Ishikawa (cell line): ENCODE measurements around the gene ENTPD3.

Experiments used
- CEBPB ChIP-seq: IDR thresholded peaks from 2 replicates; pipeline ENCODE4 v1.6.1; 2012
- EGR1 ChIP-seq: IDR thresholded peaks from 2 replicates; pipeline ENCODE4 v1.6.1; 2012
- EP300 ChIP-seq: IDR thresholded peaks from 2 replicates; pipeline ENCODE4 v1.6.1; 2012; ENCODE audit warnings: borderline replicate concordance
- FOXM1 ChIP-seq: IDR thresholded peaks from 2 replicates; pipeline ENCODE4 v1.6.1; 2012; ENCODE audit warnings: low read depth, borderline replicate concordance
- NFIC ChIP-seq: IDR thresholded peaks from 2 replicates; pipeline ENCODE4 v1.6.1; 2012
- RAD21 ChIP-seq: IDR thresholded peaks from 2 replicates; pipeline ENCODE4 v1.6.1; 2012; ENCODE audit warnings: low read depth
- REST ChIP-seq: IDR thresholded peaks from 2 replicates; pipeline ENCODE4 v1.6.1; 2012; ENCODE audit warnings: low read depth, mild to moderate bottlenecking
- TAF1 ChIP-seq: IDR thresholded peaks from 2 replicates; pipeline ENCODE4 v1.6.1; 2012; ENCODE audit warnings: low read depth, mild to moderate bottlenecking
- TCF12 ChIP-seq: IDR thresholded peaks from 2 replicates; pipeline ENCODE4 v1.6.1; 2012; ENCODE audit warnings: low read depth
- TEAD4 ChIP-seq: IDR thresholded peaks from 2 replicates; pipeline ENCODE4 v1.6.1; 2012
- YY1 ChIP-seq: IDR thresholded peaks from 2 replicates; pipeline ENCODE4 v1.6.1; 2012; ENCODE audit warnings: low read depth
- ZBTB7A ChIP-seq: IDR thresholded peaks from 2 replicates; pipeline ENCODE4 v1.6.1; 2012; ENCODE audit warnings: low read depth
- TF ChIP-seq, protein P1 (sequence below): IDR thresholded peaks from 2 replicates; pipeline ENCODE4 v1.6.1; 2012
- TF ChIP-seq, protein P2 (sequence below): IDR thresholded peaks from 2 replicates; pipeline ENCODE4 v1.6.1; 2012

Gene ENTPD3

DNA sequence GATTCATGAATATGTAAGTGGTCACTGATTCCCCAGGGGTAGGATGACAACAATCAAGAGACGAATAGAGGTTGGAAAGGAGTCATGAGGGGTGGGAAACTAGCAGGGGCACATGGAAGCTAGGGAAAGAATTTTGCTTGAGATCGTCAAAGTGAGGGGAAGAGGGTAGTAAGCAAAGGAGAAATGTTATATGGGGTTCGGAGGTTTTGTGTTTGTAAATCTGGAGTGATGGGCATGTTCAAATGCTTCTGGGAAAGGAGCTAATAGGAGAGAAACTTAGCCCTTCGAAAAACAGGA is 78.1 kb downstream of the ENTPD3 start:
- no peak for TF ChIP-seq FOXM1
- no peak for TF ChIP-seq TAF1
- TF ChIP-seq NFIC: no peak
- no peak for TF ChIP-seq TEAD4
- TF ChIP-seq RAD21: no peak
- TF ChIP-seq EP300: no peak
- TF ChIP-seq REST: no peak
- TF ChIP-seq EGR1: no peak
- TF ChIP-seq TCF12: no peak

DNA sequence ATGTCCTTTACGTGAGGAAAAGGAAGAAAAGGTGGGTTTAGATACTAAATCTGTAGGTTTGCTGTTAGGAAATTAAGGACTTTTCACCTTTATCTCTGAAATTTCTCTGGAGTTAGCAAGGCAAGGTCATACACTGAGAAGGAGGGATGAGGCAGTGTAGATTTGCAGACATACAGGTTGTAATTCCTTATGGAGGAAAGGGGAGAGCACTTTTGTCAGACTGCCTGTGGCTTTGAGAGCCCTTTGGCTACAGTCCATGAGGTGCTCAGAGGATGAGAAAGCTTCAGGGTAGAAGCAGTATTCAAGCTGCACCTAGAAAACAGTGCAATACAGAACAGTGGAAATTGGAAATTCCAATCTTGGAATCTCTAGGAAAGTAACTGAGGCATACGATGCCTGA is 78.5 kb downstream of the ENTPD3 start:
- TF ChIP-seq EGR1 (no peak), RAD21 (no peak), TCF12 (no peak), FOXM1 (no peak), CEBPB (no peak), ZBTB7A (no peak)
- TF ChIP-seq, protein P1, sequence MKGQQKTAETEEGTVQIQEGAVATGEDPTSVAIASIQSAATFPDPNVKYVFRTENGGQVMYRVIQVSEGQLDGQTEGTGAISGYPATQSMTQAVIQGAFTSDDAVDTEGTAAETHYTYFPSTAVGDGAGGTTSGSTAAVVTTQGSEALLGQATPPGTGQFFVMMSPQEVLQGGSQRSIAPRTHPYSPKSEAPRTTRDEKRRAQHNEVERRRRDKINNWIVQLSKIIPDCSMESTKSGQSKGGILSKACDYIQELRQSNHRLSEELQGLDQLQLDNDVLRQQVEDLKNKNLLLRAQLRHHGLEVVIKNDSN: no peak

DNA sequence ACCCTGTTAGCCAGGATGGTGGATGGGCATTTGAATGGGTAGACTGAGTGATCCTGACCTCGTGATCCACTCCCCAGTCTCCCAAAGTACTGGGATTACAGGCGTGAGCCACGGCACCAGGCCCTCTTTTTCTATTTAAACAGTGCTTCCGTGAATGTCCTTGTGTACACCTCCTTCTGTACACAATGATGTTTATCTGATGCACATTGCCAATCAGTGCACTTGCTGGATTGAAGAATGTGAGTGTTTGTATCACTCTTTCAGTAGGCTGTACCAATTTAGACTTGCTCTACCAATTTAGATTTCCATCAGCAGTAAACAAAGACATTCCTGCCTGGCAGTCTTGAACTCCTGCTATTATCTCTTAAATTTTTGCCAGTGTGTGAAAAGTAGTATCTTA is 81.0 kb downstream of the ENTPD3 start:
- TF ChIP-seq, protein P2, sequence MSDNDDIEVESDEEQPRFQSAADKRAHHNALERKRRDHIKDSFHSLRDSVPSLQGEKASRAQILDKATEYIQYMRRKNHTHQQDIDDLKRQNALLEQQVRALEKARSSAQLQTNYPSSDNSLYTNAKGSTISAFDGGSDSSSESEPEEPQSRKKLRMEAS: no peak
- TF ChIP-seq REST: no peak
- no peak for TF ChIP-seq YY1
- TF ChIP-seq, protein P1: no peak
- TF ChIP-seq ZBTB7A: no peak

DNA sequence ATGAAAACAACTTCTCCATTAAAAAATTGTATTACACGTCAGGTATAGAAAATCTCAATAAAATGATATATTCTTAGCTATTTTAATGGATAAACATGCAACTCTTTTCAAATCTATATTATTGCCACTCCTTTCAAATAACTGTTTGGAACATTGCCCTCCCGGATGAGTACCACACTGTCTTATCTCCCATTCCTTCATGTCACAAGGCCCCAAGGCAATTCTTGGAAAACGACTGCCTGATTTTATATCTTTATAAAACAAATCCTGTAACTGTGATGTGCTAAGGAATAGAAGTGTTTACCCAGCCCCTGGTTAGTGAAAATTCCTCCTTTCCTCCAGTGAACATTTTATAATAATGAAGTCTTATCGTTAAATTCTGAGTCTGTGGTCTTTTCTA is 83.7 kb downstream of the ENTPD3 start:
- TF ChIP-seq TEAD4 (no peak), EP300 (no peak), NFIC (no peak)

DNA sequence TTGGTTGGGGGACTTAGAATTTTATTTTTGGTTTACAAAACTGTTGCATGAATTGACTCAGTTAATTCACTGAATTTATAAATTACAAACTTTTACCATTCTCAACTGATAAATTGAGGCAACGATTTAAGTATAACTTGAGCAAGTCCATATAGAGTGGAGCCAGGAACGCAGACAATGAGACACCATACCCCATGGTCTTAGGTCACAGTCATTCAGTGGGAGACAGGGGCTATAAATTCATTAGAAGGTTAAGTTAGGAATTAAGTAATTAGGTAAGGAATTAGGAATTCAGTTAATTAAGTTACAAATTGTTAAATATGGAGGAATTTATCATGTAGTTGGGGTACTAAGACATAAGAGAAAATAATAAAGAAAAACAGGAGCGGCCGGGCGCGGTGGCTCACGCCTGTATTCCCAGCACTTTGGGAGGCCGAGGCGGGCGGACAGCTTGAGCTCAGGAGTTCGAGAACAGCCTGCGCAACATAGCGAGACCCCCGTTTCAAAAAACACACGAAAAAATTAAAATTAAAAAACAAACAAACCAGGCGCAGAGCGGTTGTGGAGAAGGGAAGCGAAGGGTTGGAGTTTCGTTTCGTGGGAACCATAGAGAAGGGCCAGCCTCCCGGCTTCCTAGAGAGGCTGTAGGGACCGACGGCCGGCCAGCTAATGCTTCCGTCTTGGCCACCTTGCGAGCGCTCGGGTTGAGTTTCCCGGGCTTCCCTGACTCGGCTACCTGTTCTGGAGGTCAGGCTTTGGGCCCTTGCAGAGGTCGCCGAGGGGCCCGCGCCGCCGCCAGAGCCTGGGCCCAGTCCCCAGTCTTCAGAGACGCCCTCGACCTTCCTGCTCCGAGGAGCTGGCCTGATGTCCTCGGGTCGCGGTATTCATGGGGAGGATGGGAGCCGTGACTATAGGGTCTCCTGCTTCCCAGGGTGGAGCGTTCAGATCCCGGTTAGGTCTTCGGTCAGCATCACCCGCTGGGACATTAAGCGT is 89.8 kb downstream of the ENTPD3 start, which contains the start of gene ZNF619:
Gene ZNF619, plus strand, starts transcription at position 645 of the 993 bp plus-strand sequence. CDS start 858 bp downstream, outside the sequence.
- no peak for TF ChIP-seq NFIC
- peak; percentile 39 for TF ChIP-seq TAF1

DNA sequence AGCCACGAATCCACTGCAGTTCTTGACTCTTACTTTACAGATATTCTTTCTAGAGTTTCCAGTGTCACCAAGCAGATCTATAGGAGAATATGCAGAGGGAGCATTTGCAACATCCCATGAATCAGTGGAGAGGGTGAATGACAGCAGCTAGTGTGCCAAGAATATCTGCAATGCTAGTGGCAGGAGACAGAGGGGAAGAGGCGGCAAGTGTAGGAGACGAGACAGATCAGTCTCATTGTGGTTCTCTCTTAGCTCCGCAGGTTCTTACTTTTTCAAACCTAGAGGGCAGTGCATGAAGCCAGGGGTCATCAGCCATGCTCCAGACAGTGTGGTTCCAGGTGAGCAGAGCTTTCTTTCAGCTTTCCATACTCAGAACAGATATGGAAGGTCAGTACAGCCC is 90.7 kb downstream of the ENTPD3 start:
- TF ChIP-seq CEBPB: no peak
- TF ChIP-seq, protein P2: no peak
- TF ChIP-seq RAD21: no peak
- TF ChIP-seq EGR1: no peak
- no peak for TF ChIP-seq TEAD4
- TF ChIP-seq REST: no peak
